Activated CD4-positive, alpha-beta T cell treated with anti-CD3 and anti-CD28 coated beads, Interleukin-2, amount 50 U/mL, for 48 hours (primary cell): Measurements from ENCODE around the gene VPS39.

Source experiments
- DNase-seq, 2 experiments: peaks; one replicate each; pipeline ENCODE4 v3.0.0-alpha.2; 2020

The VPS39 gene

DNA sequence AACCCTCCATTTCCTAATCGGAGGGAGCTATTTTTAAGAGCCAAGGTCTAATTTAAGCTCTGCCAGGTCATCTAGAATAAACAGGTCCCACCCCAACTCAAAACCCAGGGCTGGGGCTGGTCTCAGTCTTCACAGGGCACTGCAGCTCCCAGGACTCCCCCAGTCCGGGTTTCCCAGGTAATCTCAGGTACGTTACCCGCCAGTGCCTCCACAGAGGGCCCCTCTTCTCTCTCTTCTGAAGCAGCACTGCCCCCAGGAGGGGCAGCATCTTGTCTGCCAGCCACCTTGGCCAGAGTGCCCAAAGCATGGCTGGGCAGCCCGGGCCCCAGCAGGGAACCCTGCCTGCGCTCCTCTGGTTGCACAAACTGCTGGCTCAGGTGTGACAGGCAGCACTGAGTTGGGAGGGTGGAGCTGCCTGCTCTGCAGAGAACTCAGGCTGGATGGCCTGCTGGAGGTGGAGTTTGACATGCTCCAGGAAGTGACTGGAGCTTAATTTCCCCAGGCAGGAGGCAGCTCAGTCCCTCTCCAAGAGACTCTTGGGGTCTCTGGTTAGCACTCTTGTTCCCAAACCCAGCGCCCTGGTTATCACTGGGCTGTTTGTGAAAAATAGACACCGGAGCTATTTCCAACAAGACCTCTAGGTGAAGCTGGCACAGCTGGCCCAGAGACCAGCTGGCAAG is 51.7 kb downstream of the VPS39 start, which contains the start of gene PLA2G4F:
TSS of gene PLA2G4F (minus strand) at position 394 of the 680 bp plus-strand sequence. CDS start at position 307, 87 bp downstream.
- DNase-seq: no peak

DNA sequence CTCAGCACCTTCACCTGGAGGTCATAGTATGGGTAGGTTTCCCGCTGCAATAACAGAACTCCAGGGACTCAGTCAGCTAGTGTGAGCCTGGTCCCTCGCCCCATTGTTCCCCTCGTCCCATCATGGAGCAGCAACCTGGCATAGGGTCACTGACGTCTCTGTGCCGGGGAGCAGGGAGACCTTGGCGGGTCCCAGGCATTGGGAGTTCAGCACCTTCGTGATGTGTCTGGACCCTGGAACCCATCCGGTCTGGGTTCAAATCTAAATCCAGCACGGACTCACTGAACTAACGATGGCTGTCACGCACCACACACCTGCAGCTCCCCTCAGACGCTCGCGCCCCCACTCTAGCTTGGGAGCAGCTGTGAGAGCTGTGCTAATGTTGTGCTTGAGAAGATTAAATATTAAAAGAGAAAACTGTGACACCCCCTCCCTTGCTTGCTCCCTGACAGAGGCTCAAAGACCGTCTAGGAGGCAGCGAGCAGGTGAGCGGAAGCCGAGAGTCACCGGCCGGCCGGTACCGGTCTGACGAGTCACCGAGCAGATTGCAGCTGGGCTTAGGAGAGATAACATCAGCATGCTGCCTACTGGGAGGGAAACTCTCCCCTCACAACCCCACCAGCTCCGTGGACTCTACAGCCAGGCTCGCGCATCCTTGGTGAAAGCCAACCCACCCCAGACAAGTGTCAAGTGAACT is 52.4 kb downstream of the VPS39 start:
- no peak for DNase-seq

DNA sequence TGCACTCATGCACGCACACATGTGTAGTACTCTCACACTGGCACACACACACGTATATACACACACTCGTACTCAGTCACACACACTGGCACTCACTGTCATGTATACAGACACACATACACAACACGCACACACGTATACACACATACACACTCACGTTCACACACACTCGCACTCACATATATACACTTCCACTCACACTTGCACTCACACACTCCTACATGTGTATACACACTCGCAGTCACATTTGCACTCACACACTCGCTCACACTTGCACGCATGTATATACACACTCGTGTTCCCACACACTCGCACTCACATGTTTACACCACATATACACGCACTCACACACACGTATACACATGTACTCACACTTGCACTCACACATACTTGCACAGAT is 53.1 kb downstream of the VPS39 start:
- DNase-seq: no peak

DNA sequence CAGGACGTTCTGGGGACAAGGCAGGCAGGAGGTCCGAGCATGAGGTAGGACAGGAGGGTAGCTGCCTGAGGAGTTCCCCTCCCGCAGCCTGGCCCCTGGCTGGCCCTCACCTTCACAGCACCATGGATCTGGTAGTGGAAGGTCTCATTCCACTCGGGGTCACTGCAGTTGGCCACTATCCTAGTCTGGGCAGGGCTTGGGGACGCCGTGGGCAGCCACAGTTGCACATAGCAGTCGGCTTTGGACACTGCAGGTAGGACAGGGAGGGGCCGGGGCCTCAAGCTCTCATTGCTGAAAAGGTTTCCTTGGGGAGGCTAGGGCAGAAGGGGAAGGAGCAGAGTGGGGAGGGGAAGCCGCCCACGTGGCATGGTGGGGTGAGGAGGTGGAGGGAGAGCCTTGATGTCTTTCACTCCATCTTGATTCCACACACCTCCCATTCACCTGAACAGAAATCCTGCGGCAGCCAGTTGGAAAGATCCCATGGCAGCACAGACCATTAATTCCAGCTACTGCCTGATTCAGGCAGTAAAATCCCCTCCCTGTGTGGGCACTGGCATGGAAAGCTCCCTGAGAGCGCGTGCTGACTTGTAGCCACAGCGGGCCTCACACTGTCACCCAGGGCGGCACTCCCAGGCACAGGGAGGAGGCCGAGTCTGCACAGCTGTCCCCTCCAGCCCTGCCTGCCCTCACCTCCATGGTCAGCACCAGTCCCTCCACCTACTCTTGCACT is 53.7 kb downstream of the VPS39 start:
- DNase-seq: no peak

DNA sequence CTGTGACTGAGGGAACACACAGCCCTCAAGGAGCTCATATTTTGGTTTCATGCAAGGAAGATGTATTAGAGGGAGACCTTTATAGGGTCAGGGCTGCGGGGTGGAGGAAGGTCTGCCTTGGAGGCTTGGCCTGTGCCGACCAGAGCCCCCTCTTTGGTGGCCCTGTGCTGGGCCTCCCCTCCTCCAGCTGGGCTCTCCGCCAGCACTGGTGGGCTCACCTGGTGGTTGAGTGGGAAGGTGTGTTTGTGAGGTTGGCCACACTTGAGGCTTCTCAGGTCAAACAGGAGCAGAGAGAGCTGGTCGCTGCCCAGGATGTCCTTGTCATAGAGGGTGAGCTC is 54.3 kb downstream of the VPS39 start:
- DNase-seq: no peak

DNA sequence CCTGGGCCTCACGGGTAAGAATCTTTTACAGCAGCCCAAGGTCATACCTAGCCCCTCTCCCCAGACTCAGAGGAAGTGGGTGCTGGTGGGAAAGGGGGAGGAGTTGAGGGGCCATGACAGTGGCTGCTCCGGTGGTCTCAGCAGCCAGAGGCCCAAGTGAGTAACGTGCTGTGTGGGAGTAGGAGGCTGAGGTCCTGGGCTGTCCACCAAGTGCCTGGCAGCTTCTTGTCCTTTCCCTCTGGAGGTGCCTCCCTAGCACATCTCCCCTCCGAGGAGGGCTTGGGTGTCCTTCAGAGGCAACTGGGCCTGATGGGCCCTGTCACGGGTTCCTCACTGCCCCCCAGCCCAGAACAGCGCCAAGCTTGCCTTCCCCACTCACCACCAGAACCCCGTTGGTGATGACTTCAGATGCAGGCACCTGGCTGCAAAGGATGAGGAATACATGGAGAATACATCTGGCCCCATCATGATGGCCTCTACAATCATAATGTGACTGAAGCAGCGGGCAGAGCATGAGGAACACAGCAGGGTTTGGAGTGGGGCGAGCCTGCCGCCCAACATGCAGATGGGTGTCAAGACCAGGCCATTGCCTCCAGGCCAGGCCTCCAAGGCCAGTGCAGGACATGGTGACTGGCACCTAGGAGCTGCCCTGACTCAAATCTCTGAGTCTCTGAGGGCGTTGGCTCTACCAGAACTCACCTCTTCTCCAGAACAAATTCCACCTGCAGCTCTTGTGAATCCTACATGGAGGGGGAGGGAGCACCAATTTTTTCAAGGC is 55.0 kb downstream of the VPS39 start:
- DNase-seq: no peak

DNA sequence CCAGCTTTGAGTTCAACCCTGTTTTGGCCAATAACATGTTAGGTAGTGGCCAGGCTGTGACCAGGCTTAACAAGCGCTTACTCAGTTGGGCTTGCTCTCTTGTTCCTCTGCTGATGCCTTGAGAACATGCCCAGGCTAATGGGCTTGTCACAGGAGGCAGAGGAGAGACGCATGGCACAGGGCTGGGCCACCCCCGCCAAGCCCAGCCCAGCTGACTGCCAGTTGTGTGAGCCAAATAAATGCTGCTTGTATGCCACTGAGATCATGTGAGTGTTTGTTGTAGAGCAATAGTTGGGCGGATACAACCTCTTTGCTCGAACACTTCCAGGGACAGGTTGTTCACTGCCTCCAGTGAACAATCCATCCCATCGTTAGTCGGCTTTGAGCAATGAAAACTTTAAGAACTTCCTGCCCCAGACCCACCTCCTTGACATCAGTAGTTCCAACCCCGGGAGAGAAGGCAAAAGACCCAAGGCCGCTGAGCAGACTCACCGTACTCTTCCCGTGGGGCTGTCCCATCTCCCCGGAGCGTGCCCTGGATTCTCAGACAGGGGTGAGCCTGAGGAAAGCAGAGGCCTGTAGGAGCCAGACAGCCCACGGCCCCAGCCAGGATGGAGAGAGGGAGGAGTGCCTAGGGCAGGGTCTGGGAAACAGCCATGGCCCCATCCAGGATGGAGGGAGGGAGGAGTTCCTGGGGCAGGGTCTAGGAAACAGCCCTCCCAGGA is 55.7 kb downstream of the VPS39 start:
- no peak for DNase-seq

DNA sequence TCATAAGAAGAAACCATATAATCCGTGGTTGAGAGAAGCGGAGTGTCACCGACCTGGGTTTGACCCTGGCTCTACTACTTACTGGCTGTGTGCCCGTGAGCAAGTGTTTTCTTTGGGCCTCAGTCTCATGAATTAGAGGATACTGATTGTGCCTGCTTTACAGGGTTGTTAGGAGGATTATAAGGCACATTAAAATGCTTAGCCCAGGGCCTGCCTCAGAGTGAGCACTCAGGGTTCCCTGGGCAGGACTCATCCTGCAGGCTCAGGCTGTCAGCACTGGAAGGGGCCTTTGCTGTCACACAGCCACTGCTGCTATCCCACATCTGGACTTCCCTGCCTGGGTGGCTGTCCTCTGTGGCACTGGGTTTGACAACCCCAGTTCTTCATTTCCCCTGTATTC is 56.4 kb downstream of the VPS39 start:
- no peak for DNase-seq

DNA sequence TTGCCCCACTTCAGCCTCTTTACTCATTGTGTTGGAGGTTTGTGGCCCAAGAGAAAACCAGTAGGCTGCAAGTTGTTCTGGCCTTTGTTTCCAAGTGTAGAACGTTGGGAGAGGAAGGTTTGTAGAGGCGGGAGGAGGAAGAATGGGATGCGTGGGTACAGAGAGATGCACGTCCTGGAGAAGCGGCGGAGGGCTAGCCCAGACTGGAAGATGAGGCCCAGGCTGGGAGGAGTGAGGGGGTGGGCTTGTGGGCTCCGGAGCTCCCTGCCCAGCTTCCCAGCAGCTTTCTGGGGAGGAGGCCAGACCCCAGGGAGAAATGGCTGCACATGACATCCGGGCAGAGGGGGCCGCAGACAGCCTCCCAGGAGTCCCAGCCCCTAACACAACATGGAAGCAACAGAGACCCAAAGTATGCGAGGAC is 57.0 kb downstream of the VPS39 start:
- no peak for DNase-seq

DNA sequence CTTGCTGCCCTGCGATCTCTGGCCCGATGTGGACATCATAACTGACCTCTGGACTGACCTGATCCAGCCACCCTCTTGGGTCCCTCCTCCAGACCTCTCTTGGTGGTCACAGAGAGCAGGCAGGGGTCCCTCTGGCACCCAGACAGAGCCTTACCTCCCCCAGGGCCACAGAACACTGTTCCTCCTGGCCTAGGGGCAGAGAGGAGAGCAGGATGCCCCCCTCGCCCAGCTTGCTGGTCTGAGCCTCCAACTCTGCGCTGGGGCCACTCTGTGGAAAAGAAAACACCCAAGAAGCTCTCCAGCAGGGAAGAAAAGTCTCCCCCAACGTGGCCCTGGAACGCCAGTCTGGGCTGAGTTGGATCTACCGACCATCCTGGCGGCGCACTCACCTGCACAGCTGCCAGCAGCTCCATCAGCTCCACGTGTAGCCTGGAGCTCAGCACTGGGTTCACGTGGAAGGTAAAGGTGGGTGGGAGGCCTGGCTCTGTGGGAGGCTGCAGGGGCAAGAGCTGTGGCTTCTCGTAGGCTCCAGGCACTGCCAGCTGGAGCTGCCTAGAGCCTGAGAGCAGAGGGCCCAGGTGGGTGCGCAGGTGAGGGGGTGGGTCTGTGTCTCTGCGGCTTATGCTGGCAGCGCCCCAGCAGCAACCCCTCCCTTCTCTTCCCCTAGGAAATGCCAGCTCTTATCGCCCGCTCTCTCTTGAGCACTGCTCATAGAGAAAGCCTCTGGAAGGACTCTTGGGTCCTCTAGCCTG is 57.7 kb downstream of the VPS39 start:
- DNase-seq: no peak

DNA sequence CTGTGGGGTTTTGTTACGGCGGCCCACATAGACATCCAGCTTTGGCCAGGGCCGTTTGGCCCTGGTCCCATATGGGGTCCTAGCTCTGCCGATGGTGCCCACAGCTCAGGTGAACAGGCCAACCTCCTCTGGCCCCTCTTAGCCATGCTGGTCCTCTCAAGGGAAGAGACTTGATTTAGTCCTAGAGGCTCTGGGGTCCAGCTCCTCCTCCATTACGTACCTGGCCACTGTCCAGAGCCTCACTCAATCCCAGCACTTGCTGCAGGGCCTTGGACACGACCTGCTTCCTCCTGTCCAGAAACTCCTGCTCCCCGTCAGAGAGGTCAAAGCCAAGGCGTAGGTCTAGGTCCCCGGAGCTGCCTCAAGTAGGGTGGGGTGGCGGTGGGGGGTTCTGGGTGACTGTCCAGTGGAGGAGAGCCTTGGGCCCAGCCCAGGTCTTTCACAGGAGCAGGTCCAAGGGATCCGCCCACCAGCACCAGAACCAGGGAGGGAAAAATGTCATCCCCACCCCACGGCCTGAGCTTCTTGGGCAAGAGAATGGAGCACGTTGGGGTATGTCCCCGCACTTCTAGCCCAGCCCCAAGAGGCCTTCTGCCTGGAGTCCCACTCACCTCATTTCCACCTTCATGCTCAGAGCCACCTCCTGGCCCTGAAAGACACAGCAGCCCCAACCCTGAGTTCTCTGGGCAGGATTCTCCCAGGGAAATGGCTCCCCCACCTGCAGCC is 58.4 kb downstream of the VPS39 start:
- no peak for DNase-seq

DNA sequence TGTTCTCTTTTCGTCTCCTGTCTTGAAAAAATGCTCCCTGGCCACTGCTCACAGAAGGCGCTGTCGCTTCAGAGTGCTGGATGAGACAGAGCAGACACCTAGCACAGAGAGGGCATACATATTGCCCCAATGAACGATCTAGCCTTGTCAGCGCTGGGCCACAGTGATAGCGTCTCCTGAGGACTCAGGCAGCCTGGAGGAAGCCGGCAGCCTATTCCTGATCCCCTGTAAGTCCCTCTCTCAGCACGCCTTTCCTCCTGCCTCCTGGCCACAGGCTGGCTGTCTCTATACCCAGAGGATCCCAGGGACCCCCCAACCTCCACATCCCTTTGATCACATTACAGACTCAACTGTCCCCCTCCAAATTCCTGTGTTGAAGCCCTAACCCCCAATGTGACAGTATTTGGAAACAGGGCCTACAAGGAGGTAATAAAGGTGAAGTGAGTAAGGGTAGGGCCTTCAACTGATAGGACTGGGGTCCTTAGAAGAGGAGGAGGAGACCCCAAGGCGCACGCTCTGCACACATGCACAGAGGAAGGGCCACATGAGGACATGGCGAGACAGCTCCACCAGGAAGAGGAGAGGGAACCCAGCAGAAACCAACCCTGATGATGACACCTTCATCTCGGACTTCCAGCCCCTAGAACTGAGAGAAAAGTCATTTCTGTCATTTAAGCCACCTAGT is 59.2 kb downstream of the VPS39 start:
- no peak for DNase-seq

DNA sequence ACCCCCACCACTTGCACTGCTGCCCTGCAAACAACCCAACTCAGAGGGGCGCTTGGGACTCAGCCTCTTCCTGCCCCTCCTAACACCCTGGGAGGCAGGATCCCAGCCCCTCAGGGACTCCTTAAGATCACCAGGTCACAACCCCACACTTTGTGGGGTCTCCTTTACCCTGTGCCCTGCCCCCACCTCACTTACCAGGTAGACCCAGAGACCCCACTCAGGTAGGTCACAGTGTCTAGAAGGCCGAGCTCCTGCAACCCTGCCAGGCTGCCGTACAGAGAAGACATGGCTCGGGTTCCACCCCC is 60.7 kb downstream of the VPS39 start:
- DNase-seq: no peak

DNA sequence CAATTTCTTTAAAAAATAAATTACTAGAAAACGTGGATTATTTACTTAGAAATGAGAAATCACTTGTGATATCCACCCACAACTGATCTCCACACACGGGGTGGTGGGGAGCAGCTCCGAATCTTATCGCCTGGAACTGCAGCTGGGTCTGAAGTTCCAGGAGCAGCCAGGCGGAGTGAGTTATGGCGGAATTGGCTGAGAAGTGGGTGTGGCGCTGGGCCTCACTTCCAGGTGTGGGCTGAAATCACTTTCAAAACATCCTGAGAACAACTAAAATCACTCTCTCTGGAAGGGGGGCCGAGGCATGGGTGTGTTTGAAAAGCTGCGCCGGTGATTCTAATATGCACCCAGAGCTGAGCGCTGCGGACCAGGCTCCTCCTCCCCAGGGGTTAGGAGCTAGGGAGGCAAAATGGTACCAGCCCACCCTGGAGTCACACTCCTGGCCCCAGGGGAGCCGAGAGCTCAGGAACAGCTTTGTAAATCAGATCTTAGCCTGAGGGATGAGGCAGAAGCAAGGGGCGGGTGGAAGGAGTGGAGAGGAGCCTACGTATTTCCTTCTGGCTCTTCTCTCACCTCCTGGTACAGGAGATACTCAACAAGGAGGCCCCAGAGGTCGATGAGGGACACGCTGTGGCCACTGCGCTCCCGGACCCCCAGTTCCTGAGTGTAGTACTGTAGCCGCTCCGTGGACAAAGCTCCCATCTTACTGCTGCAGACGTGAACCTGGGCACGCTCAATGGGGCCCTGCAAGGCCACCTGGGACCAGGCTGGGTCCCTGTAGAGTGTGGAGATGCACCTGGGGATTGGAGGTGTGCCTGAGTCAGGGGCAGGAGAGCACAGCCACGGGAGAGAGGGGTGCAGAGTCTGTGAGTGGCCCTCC is 61.3 kb downstream of the VPS39 start:
- DNase-seq: no peak

DNA sequence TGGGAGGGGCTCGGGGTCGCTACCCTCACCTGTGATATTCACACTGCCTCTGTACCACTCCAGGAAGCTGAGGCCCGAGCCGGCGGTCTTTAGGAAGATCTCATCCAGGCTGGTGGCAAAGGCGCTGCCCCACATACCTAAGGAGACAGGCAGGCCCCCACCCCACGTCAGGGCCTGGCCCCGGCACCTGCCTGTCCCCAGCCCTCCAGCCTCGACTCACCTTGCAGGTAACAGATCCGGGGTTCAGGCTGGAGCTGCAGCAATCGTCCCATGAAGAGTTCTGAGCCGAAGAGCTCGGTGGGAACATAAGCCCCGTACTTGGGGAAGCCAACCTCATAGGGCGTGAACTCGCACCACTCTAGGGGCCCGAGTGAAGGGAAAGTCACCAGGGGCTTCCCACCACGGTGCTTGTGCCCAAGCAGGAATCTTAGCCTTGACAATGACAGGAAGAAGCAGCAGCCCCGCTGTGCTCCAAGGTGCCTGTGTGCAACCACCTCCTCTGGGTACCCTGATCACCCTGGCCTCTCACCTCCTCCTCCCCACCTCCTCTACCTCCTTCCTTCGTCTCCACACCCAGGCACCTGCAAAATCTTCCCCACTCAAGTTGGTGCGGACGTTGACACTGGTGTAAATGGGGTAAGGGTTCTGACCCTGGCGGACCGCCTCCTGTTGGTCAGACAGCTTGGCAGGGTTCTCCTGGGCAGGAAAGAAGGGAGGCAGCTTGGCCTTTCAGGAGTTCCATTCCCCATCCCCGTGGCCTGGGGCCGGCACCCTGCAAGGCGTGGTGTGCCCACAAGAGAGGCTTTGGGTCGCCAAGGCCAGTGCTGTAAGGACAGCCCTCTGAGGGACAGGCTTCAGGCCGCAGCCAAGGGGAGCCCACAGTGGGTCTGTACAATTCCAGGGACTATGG is 62.3 kb downstream of the VPS39 start:
- DNase-seq: no peak

DNA sequence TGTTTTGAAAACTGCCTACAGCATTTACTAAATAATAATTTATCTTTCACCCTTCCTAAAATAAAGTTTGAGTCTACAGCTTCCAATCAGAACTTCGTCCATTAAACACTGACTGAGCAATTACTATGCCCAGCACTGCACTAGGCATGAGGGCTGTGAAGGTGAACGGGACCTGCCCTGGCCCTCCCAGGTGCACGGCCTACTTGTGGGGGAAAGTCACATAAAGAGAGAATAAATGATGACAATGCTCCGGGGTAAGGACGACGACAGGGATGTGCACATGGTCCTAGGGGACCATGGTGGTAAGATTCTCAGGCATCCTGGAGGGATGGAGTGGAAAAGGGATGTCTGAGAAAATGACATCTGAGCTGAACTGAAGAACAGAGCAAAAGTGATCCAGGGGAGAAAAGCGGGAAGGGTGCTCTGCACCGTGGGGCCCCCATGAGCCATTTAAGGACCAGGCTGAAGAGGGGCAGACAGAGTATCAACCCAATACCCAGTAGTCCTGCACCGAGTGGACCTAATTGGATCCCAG is 63.2 kb downstream of the VPS39 start:
- no peak for DNase-seq

DNA sequence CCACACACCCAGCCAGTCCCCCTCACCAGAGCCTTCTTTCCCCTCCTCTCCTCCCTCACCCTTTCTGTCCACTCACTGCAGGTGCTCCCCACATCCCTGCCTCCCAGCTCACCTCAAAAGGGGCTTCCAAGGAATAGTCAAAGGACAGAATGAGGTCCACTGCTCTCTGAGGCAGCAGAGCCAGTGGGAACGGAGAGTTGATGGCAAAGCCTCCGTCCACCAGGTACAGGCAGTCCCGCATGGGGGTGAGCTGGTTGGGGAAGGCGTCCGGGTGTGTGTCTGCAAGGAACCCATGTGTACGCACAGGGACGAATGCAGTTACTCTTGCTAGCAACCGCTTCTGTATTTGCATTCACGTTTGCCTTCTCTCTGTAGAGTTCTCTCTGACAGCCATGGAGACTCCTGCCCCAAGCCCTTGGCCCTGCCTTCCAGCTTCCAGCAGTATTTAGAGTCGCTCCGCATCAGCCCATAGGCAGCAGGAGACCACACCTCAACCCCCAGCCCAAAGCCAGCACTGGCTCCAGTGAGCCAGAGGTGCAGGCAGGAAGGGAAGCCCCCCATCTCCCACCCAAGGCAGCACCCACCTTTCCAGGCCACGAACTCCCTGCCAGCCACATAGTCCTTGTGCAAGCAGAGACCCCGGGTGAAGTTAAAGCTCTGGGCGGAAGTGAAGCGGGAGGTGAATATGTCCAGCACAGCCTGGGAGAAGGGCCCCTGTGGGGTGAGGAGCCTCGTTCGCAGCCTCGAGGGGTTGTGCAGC is 64.1 kb downstream of the VPS39 start:
- DNase-seq: no peak
